WTC11 (cell line): ENCODE data around the gene GSG1L. TPM values are rescaled to one million over a fixed set of nuclear protein-coding genes. Genes with fewer than 3 reads are reported as not detected.

ENCODE experiments used
- ATAC-seq: fragments of 200-7000 bp; cut with Tn5 transposase; 2 replicates; pipeline ENCODE4 v1.10.0; 2021; ENCODE audit warnings: mild to moderate bottlenecking, moderate library complexity
- CTCF ChIA-PET: fragments of 300-600 bp; sonication (Branson Sonifier 250); formaldehyde crosslinking; loops from one replicate; lab custom pipeline; 2021; ENCODE audit warnings: antibody characterized with exemption; lab: Charles Lee
- POLR2A ChIA-PET: fragments of 350-600 bp; sonication (Branson Sonifier 250); formaldehyde crosslinking; loops from one replicate; lab custom pipeline; 2021; ENCODE audit warnings: antibody characterized with exemption; lab: Charles Lee
- DNase-seq: peaks from one replicate; pipeline ENCODE4 v3.0.0; 2021; ENCODE audit warnings: low spot score
- H3K27ac Mint-ChIP-seq: 2 replicates; pipeline ENCODE4 v1.8.0; 2021; ENCODE audit warnings: mixed read lengths
- H3K27me3 Mint-ChIP-seq: 2 replicates; pipeline ENCODE4 v1.8.0; 2021; ENCODE audit warnings: low read depth, mild to moderate bottlenecking, moderate library complexity, mixed read lengths
- H3K36me3 Mint-ChIP-seq: 2 replicates; pipeline ENCODE4 v1.8.0; 2021; ENCODE audit warnings: mixed read lengths
- H3K4me1 Mint-ChIP-seq: 2 replicates; pipeline ENCODE4 v1.8.0; 2022; ENCODE audit warnings: mixed read lengths
- H3K4me3 Mint-ChIP-seq: 2 replicates; pipeline ENCODE4 v1.8.0; 2021; ENCODE audit warnings: mild to moderate bottlenecking, moderate library complexity, mixed read lengths
- H3K9me3 Mint-ChIP-seq: 2 replicates; pipeline ENCODE4 v1.8.0; 2021; ENCODE audit warnings: mixed read lengths
- ATF6 ChIP-seq: sonication (generic); formaldehyde crosslinking; IDR thresholded peaks from 2 replicates; pipeline ENCODE4 v1.8.1; 2023; ENCODE audit warnings: mild to moderate bottlenecking, missing genetic modification reagents
- ESRRA ChIP-seq: sonication (generic); formaldehyde crosslinking; IDR thresholded peaks from 2 replicates; pipeline ENCODE4 v1.8.1; 2022; ENCODE audit warnings: mild to moderate bottlenecking, missing genetic modification reagents, borderline replicate concordance
- ETV6 ChIP-seq: sonication (generic); formaldehyde crosslinking; IDR thresholded peaks from 2 replicates; pipeline ENCODE4 v1.8.1; 2022; ENCODE audit warnings: mild to moderate bottlenecking, missing genetic modification reagents
- FOXK1 ChIP-seq: sonication (generic); formaldehyde crosslinking; IDR thresholded peaks from 2 replicates; pipeline ENCODE4 v1.8.0; 2022; ENCODE audit warnings: mild to moderate bottlenecking, moderate library complexity, missing genetic modification reagents
- FOXP1 ChIP-seq: sonication (generic); formaldehyde crosslinking; IDR thresholded peaks from 2 replicates; pipeline ENCODE4 v1.8.0; 2022; ENCODE audit warnings: missing genetic modification reagents, mild to moderate bottlenecking, moderate library complexity, borderline replicate concordance
- MYBL2 ChIP-seq: sonication (generic); formaldehyde crosslinking; IDR thresholded peaks from 2 replicates; pipeline ENCODE4 v1.8.1; 2023; ENCODE audit warnings: mild to moderate bottlenecking, moderate library complexity, missing genetic modification reagents
- NFYB ChIP-seq: sonication (generic); formaldehyde crosslinking; conservative IDR thresholded peaks from 2 replicates; pipeline ENCODE4 v1.8.0; 2022; ENCODE audit warnings: low read depth, missing genetic modification reagents
- NR2C2 ChIP-seq: sonication (generic); formaldehyde crosslinking; IDR thresholded peaks from 2 replicates; pipeline ENCODE4 v1.8.0; 2022; ENCODE audit warnings: mild to moderate bottlenecking, missing genetic modification reagents
- RORB ChIP-seq: fragments of 250-450 bp; sonication (Bioruptor Pico); IDR thresholded peaks from 2 replicates; pipeline ENCODE4 v1.9.0; 2021; ENCODE audit warnings: mild to moderate bottlenecking
- SMAD3 ChIP-seq: sonication (generic); formaldehyde crosslinking; IDR thresholded peaks from 2 replicates; pipeline ENCODE4 v1.8.0; 2022; ENCODE audit warnings: missing genetic modification reagents, mild to moderate bottlenecking, borderline replicate concordance
- TCF7 ChIP-seq: sonication (generic); formaldehyde crosslinking; IDR thresholded peaks from 2 replicates; pipeline ENCODE4 v1.8.0; 2022; ENCODE audit warnings: mild to moderate bottlenecking, low read depth, missing genetic modification reagents, moderate library complexity
- TEAD1 ChIP-seq: sonication (generic); formaldehyde crosslinking; IDR thresholded peaks from 2 replicates; pipeline ENCODE4 v1.8.0; 2022; ENCODE audit warnings: mild to moderate bottlenecking, missing genetic modification reagents
- USF1 ChIP-seq: sonication (generic); formaldehyde crosslinking; IDR thresholded peaks from 2 replicates; pipeline ENCODE4 v1.8.0; 2022; ENCODE audit warnings: mild to moderate bottlenecking, missing genetic modification reagents
- ZNF219 ChIP-seq: sonication (generic); formaldehyde crosslinking; IDR thresholded peaks from 2 replicates; pipeline ENCODE4 v1.8.0; 2023; ENCODE audit warnings: missing genetic modification reagents, mild to moderate bottlenecking, borderline replicate concordance
- ZNF317 ChIP-seq: sonication (generic); formaldehyde crosslinking; IDR thresholded peaks from 2 replicates; pipeline ENCODE4 v1.8.1; 2023; ENCODE audit warnings: low read depth, mild to moderate bottlenecking, moderate library complexity, missing genetic modification reagents, borderline replicate concordance
- ZNF416 ChIP-seq: fragments of 250-450 bp; sonication (Bioruptor Pico); IDR thresholded peaks from 2 replicates; pipeline ENCODE4 v1.9.0; 2021; ENCODE audit warnings: mild to moderate bottlenecking, inconsistent platforms
- ZNF423 ChIP-seq: fragments of 250-450 bp; sonication (Bioruptor Pico); IDR thresholded peaks from 2 replicates; pipeline ENCODE4 v2.1.2; 2022; ENCODE audit warnings: mild to moderate bottlenecking, moderate library complexity
- ZNF512 ChIP-seq: sonication (generic); formaldehyde crosslinking; IDR thresholded peaks from 2 replicates; pipeline ENCODE4 v1.8.1; 2022; ENCODE audit warnings: missing genetic modification reagents, borderline replicate concordance
- ZNF532 ChIP-seq: fragments of 250-450 bp; sonication (Bioruptor Pico); IDR thresholded peaks from 2 replicates; pipeline ENCODE4 v1.9.0; 2021; ENCODE audit warnings: mild to moderate bottlenecking, borderline replicate concordance
- ZSCAN18 ChIP-seq: fragments of 250-450 bp; sonication (Bioruptor Pico); IDR thresholded peaks from 2 replicates; pipeline ENCODE4 v2.1.2; 2022; ENCODE audit warnings: mild to moderate bottlenecking, moderate library complexity
- total RNA-seq: library from RNA; stranded (reverse); gene quantifications from 3 replicates; pipeline ENCODE4 v1.2.3, GENCODE V29; 2021

GSG1L gene
- total RNA-seq, 1 experiment from 2014 or later = 0.28 TPM

- TF ChIP-seq SMAD3 (CRISPR knock-in tag) (no peak), TEAD1 (no peak), USF1 (CRISPR knock-in tag) (no peak)
These were observed 310.0 kb downstream of the GSG1L start (continued) for GRCh38 chr16:27753563-27753962.

- TF ChIP-seq TCF7 (CRISPR knock-in tag) (no peak), ZNF219 (CRISPR knock-in tag) (no peak)
- H3K4me3 Mint-ChIP-seq = no peak overlapping the region
- ChIA-PET POLR2A (no interaction called here), CTCF (interaction anchor here (1.1 kb wide), 1 partner anchor 62 kb away, joined by 3 read pairs; no protein-coding TSS in a partner anchor)
- DNase-seq = no peak
- H3K9me3 Mint-ChIP-seq = no peaks in the 10 kb centered on the region
- no peak overlapping the region for H3K27ac Mint-ChIP-seq
- no peak for ATAC-seq
- H3K36me3 Mint-ChIP-seq = peaks cover 4% of the 10 kb centered on the region
- peaks cover 14% of the 10 kb centered on the region for H3K4me1 Mint-ChIP-seq
- H3K27me3 Mint-ChIP-seq = no peaks in the 10 kb centered on the region
These were observed 311.3 kb downstream of the GSG1L start for GRCh38 chr16:27752241-27752640.

- DNase-seq (no peak), ATAC-seq (no peak)
- ChIA-PET CTCF (no interaction called here), POLR2A (no interaction called here)
- Mint-ChIP-seq H3K4me3 (no peak overlapping the region), H3K36me3 (peaks cover 4% of the 10 kb centered on the region), H3K9me3 (no peaks in the 10 kb centered on the region), H3K27me3 (no peaks in the 10 kb centered on the region), H3K4me1 (peaks cover 14% of the 10 kb centered on the region), H3K27ac (no peak overlapping the region)
- TF ChIP-seq ATF6 (CRISPR knock-in tag) = no peak
- no peak for TF ChIP-seq NFYB (CRISPR knock-in tag)
- no peak for TF ChIP-seq ZNF532 (CRISPR knock-in tag)
These were observed 311.8 kb downstream of the GSG1L start for GRCh38 chr16:27751676-27752075.

GRCh38 chr16:27751233-27751632, 312.3 kb downstream of the GSG1L start:
- H3K4me1 Mint-ChIP-seq = peaks cover 14% of the 10 kb centered on the region
- H3K4me3 Mint-ChIP-seq = no peak overlapping the region
- no peak overlapping the region for H3K27ac Mint-ChIP-seq
- H3K36me3 Mint-ChIP-seq = peaks cover 4% of the 10 kb centered on the region
- H3K9me3 Mint-ChIP-seq = no peaks in the 10 kb centered on the region
- POLR2A ChIA-PET = no interaction called here
- H3K27me3 Mint-ChIP-seq = no peaks in the 10 kb centered on the region
- DNase-seq = no peak
- ATAC-seq = no peak
- CTCF ChIA-PET = no interaction called here
- TF ChIP-seq NR2C2 (CRISPR knock-in tag) (no peak), ZNF423 (CRISPR knock-in tag) (no peak), ESRRA (no peak), FOXK1 (CRISPR knock-in tag) (no peak), USF1 (CRISPR knock-in tag) (no peak), ZNF512 (CRISPR knock-in tag) (no peak), MYBL2 (no peak), TCF7 (CRISPR knock-in tag) (no peak), RORB (no peak), ETV6 (CRISPR knock-in tag) (no peak), FOXP1 (no peak), ZSCAN18 (CRISPR knock-in tag) (no peak), ZNF317 (no peak), ZNF416 (CRISPR knock-in tag) (no peak)
